ENCODE measurements around the gene DMD.

DMD gene

GRCh38 chrX:31702222-31702621, 1509.1 kb downstream of the DMD start:
- DNase-seq (ENCODE audit: low read depth) = no peak
- H3K4me3 ChIP-seq (ENCODE audit: low read depth, low read length) = no peak overlapping the region
- TF ChIP-seq CTCF (IDR thresholded peaks at IDR 0.05; ENCODE audit: low read depth, low read length) (no peak), MYC (IDR thresholded peaks at IDR 0.05; ENCODE audit: low read depth, low read length) (no peak), MAX (IDR thresholded peaks at IDR 0.05; ENCODE audit: low read depth, low read length) (no peak), POLR2A (IDR thresholded peaks at IDR 0.05; ENCODE audit: extremely low read depth, insufficient read length) (no peak)

GRCh38 chrX:31697294-31697916, 1513.9 kb downstream of the DMD start:
- H3K4me3 ChIP-seq (ENCODE audit: low read depth, low read length) = no peak overlapping the region
- TF ChIP-seq CTCF (IDR thresholded peaks at IDR 0.05; ENCODE audit: low read depth, low read length) (no peak), POLR2A (IDR thresholded peaks at IDR 0.05; ENCODE audit: extremely low read depth, insufficient read length) (no peak), MYC (IDR thresholded peaks at IDR 0.05; ENCODE audit: low read depth, low read length) (no peak), MAX (IDR thresholded peaks at IDR 0.05; ENCODE audit: low read depth, low read length) (no peak)
- DNase-seq (ENCODE audit: low read depth) = no peak

- DNase-seq (ENCODE audit: low read depth) = no peak
- no peak overlapping the region for H3K4me3 ChIP-seq (ENCODE audit: low read depth, low read length)
- no peak for TF ChIP-seq POLR2A (IDR thresholded peaks at IDR 0.05; ENCODE audit: extremely low read depth, insufficient read length)
- TF ChIP-seq CTCF (IDR thresholded peaks at IDR 0.05; ENCODE audit: low read depth, low read length) = no peak
- TF ChIP-seq MAX (IDR thresholded peaks at IDR 0.05; ENCODE audit: low read depth, low read length) = no peak
These were observed 1531.5 kb downstream of the DMD start for GRCh38 chrX:31679861-31680260.

- no peak overlapping the region for H3K4me3 ChIP-seq (ENCODE audit: low read depth, low read length)
- DNase-seq (ENCODE audit: low read depth) = no peak
- TF ChIP-seq POLR2A (IDR thresholded peaks at IDR 0.05; ENCODE audit: extremely low read depth, insufficient read length) = no peak
- TF ChIP-seq MAX (IDR thresholded peaks at IDR 0.05; ENCODE audit: low read depth, low read length) = no peak
- no peak for TF ChIP-seq MYC (IDR thresholded peaks at IDR 0.05; ENCODE audit: low read depth, low read length)
- no peak for TF ChIP-seq CTCF (IDR thresholded peaks at IDR 0.05; ENCODE audit: low read depth, low read length)
These were observed 1541.1 kb downstream of the DMD start for GRCh38 chrX:31670245-31670644.

GRCh38 chrX:31665454-31665853, 1545.9 kb downstream of the DMD start:
- H3K4me3 ChIP-seq (ENCODE audit: low read depth, low read length) = no peak overlapping the region
- DNase-seq (ENCODE audit: low read depth) = no peak
- no peak for TF ChIP-seq CTCF (IDR thresholded peaks at IDR 0.05; ENCODE audit: low read depth, low read length)
- TF ChIP-seq MYC (IDR thresholded peaks at IDR 0.05; ENCODE audit: low read depth, low read length) = no peak
- no peak for TF ChIP-seq POLR2A (IDR thresholded peaks at IDR 0.05; ENCODE audit: extremely low read depth, insufficient read length)
- TF ChIP-seq MAX (IDR thresholded peaks at IDR 0.05; ENCODE audit: low read depth, low read length) = no peak

Measured in NB4 (cell line).